Caco-2 (cell line): Measurements from ENCODE around the gene MYO6. TPM values are rescaled to one million over a fixed set of nuclear protein-coding genes. Genes with fewer than 3 reads are reported as not detected.

ENCODE experiments used
- BruUV-seq: library from RNA; stranded (reverse); fragments of 400-500 nt; replicated peaks from 2 replicates; lab custom pipeline; 2021; lab: Mats Ljungman, UMichigan
- CTCF ChIA-PET: fragments of 300-600 bp; sonication (Branson Sonifier 250); formaldehyde crosslinking; loops from one replicate; lab custom pipeline; 2022; ENCODE audit warnings: antibody characterized with exemption; lab: Charles Lee
- POLR2A ChIA-PET: fragments of 300-600 bp; sonication (Branson Sonifier 250); formaldehyde crosslinking; loops from one replicate; lab custom pipeline; 2022; ENCODE audit warnings: antibody characterized with exemption; lab: Charles Lee
- DNase-seq, 2 experiments: peaks; one replicate each; pipeline versions ENCODE4 v3.0.0 to v3.0.0-alpha.2; 2020 to 2022
- H3K27me3 ChIP-seq: replicated peaks from 2 replicates; pipeline ENCODE4 v1.6.0; 2011; ENCODE audit warnings: low read length; ENCODE audit not compliant: control insufficient read depth, insufficient read depth
- H3K36me3 ChIP-seq: 2 replicates; pipeline ENCODE4 v1.5.1; 2011; ENCODE audit warnings: low read length; ENCODE audit not compliant: control insufficient read depth, insufficient read depth
- H3K4me1 ChIP-seq: fragments of 250-450 bp; sonication (Bioruptor Pico); 2 replicates; pipeline ENCODE4 v1.5.1; 2020; ENCODE audit warnings: mild to moderate bottlenecking
- H3K4me3 ChIP-seq: 2 replicates; pipeline ENCODE4 v1.5.1; 2011; ENCODE audit warnings: low read depth, mild to moderate bottlenecking, control low read depth, low read length
- H3K9me3 ChIP-seq: fragments of 250-450 bp; sonication (Bioruptor Pico); 2 replicates; pipeline ENCODE4 v1.5.1; 2020; ENCODE audit warnings: mild to moderate bottlenecking, moderate library complexity
- H3K27ac Mint-ChIP-seq: one replicate; pipeline ENCODE4 v1.8.0; 2022; ENCODE audit warnings: mixed read lengths; ENCODE audit not compliant: unreplicated experiment
- H3K27me3 Mint-ChIP-seq: one replicate; pipeline ENCODE4 v1.8.0; 2022; ENCODE audit warnings: mixed read lengths; ENCODE audit not compliant: insufficient read depth, unreplicated experiment
- H3K36me3 Mint-ChIP-seq: one replicate; pipeline ENCODE4 v1.8.0; 2022; ENCODE audit warnings: mild to moderate bottlenecking, mixed read lengths; ENCODE audit not compliant: insufficient read depth, unreplicated experiment
- H3K4me1 Mint-ChIP-seq: one replicate; pipeline ENCODE4 v1.8.0; 2022; ENCODE audit warnings: low read depth, mixed read lengths; ENCODE audit not compliant: unreplicated experiment
- H3K4me3 Mint-ChIP-seq: one replicate; pipeline ENCODE4 v1.8.0; 2022; ENCODE audit warnings: mild to moderate bottlenecking, moderate library complexity, mixed read lengths; ENCODE audit not compliant: unreplicated experiment
- H3K9me3 Mint-ChIP-seq: one replicate; pipeline ENCODE4 v1.8.0; 2022; ENCODE audit warnings: mixed read lengths; ENCODE audit not compliant: unreplicated experiment
- CTCF ChIP-seq, 2 experiments: fragments of 200-600 bp in 1 of 2; IDR thresholded peaks; 1 replicate in 1 of 2; 2 replicates in 1 of 2; pipeline versions ENCODE4 v1.5.1 to v1.8.0; 2011 to 2022; ENCODE audit warnings: antibody characterized with exemption in 1 of 2, control low read depth in 1 of 2, inconsistent platforms in 1 of 2, low read depth in 1 of 2, low read length in 1 of 2, mild to moderate bottlenecking in 1 of 2, moderate library complexity in 1 of 2; ENCODE audit not compliant: insufficient read depth in 1 of 2, severe bottlenecking in 1 of 2, unreplicated experiment in 1 of 2
- intact Hi-C: fragments of 100-400 bp; cut with micrococcal nuclease; formaldehyde crosslinking; loops from one replicate; pipeline ENCODE4 v1.10.0; 2022; ENCODE audit not compliant: unreplicated experiment
- total RNA-seq: library from RNA; stranded (reverse); gene quantifications from 2 replicates; pipeline ENCODE4 v1.2.3, GENCODE V29; 2022

MYO6 gene
- total RNA-seq, 1 experiment from 2014 or later, result 43.0 TPM

DNA sequence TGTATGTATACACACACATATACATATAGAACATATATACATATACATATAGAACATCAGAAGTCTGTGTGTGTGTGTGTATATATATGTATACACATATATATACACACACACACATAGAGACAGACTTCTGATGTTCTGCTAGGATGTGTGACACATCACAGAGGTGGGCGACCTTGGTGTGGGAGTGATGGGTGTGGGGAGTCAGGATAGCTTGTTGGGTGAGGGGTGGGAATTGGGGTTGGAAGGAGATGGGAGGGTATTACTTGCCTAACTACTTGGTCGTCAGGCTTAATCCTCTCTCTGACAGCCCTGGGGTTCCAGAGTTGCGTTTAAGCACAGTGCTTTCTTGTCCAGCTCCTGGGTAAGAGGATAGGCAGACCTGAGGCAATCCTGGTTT lies 8.3 kb downstream of the MYO6 start:
- peaks cover 5% of the 10 kb centered on the region for H3K4me1 Mint-ChIP-seq
- Histone ChIP-seq H3K4me3 (no peak overlapping the region), H3K27me3 (no peaks in the 10 kb centered on the region), H3K9me3 (no peaks in the 10 kb centered on the region), H3K36me3 (no peaks in the 10 kb centered on the region), H3K4me1 (peaks cover 10% of the 10 kb centered on the region)
- H3K27me3 Mint-ChIP-seq, result no peaks in the 10 kb centered on the region
- no peak overlapping the region for H3K4me3 Mint-ChIP-seq
- peaks cover 11% of the 10 kb centered on the region for H3K36me3 Mint-ChIP-seq
- ChIA-PET POLR2A (no interaction called here), CTCF (no interaction called here)
- no peak for TF ChIP-seq CTCF (IDR thresholded peaks at IDR 0.05; ENCODE audit: insufficient read depth in 1 of 2, low read depth in 1 of 2, low read length in 1 of 2, severe bottlenecking in 1 of 2, unreplicated experiment in 1 of 2)
- H3K27ac Mint-ChIP-seq, result no peak overlapping the region
- H3K9me3 Mint-ChIP-seq, result no peaks in the 10 kb centered on the region
- DNase-seq, result no peak
- BruUV-seq, result no TSS peak
- intact Hi-C loops, result no loop called here

DNA sequence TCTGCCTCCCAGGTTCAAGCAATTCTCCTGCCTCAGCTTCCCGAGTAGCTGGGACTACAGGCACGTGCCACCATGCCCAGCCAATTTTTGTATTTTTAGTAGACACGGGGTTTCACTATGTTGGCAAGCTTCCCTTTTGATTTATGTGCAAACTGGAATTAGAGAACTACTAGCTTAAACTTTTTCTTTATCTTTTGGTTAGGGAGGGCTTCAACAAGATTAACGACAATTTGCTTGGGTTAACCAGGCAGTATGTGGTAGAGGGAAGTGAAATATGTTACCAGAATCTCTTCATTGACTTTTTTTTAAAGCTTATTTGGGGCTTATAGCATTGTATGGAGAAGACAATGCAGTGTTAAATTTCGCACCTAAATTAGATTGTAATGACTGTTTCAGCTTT lies 9.0 kb downstream of the MYO6 start:
- DNase-seq, result no peak

DNA sequence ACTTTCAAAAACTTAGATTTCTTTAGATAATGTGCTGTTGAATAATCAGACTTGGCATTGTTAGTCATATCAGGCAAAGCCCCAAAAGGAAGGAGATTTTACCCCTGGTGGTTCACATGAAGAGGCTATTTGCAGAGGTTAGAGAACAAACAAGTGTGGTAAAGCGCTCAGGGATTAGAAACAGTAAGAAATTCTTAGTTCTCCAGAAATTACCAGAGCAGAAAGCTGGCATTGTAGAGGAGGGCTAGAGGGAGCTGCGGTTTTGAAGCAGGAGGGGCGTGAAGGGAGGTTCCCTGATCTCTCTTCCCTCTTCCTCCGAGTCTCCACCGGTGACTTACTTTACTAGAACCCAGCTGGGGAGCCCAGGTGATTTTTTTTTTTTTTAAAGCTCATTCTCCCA lies 10.2 kb downstream of the MYO6 start:
- H3K27me3 ChIP-seq, result no peaks in the 10 kb centered on the region
- no peak for DNase-seq
- Mint-ChIP-seq H3K36me3 (peaks cover 6% of the 10 kb centered on the region), H3K4me1 (peaks cover 5% of the 10 kb centered on the region), H3K9me3 (no peaks in the 10 kb centered on the region), H3K4me3 (no peak overlapping the region), H3K27ac (no peak overlapping the region), H3K27me3 (no peaks in the 10 kb centered on the region)
- peaks cover 5% of the 10 kb centered on the region for H3K4me1 ChIP-seq
- no peaks in the 10 kb centered on the region for H3K36me3 ChIP-seq
- ChIA-PET CTCF (no interaction called here), POLR2A (no interaction called here)
- no peaks in the 10 kb centered on the region for H3K9me3 ChIP-seq
- no TSS peak for BruUV-seq
- intact Hi-C loops, result no loop called here
- no peak for TF ChIP-seq CTCF (IDR thresholded peaks at IDR 0.05; ENCODE audit: insufficient read depth in 1 of 2, low read depth in 1 of 2, low read length in 1 of 2, severe bottlenecking in 1 of 2, unreplicated experiment in 1 of 2)
- H3K4me3 ChIP-seq, result no peak overlapping the region

More for the DNA sequence above, 9.0 kb downstream of the MYO6 start:
- Histone ChIP-seq H3K27me3 (no peaks in the 10 kb centered on the region), H3K4me3 (no peak overlapping the region), H3K9me3 (no peaks in the 10 kb centered on the region), H3K4me1 (peaks cover 5% of the 10 kb centered on the region), H3K36me3 (no peaks in the 10 kb centered on the region)
- no peak overlapping the region for H3K4me3 Mint-ChIP-seq
- no TSS peak for BruUV-seq
- H3K36me3 Mint-ChIP-seq, result peaks cover 6% of the 10 kb centered on the region
- no peak for TF ChIP-seq CTCF (IDR thresholded peaks at IDR 0.05; ENCODE audit: insufficient read depth in 1 of 2, low read depth in 1 of 2, low read length in 1 of 2, severe bottlenecking in 1 of 2, unreplicated experiment in 1 of 2)
- H3K4me1 Mint-ChIP-seq, result peaks cover 5% of the 10 kb centered on the region
- intact Hi-C loops, result no loop called here
- H3K9me3 Mint-ChIP-seq, result no peaks in the 10 kb centered on the region
- ChIA-PET CTCF (no interaction called here), POLR2A (no interaction called here)
- no peak overlapping the region for H3K27ac Mint-ChIP-seq
- no peaks in the 10 kb centered on the region for H3K27me3 Mint-ChIP-seq
